Neural progenitor cell (in vitro differentiated cells): Measurements from ENCODE around the gene SLC35G4.

Source experiments
- CTCF ChIP-seq: fragments of 200-600 bp; sonication (generic); IDR thresholded peaks from 2 replicates; pipeline ENCODE4 v1.5.1; 2017; ENCODE audit warnings: antibody characterized with exemption, mild to moderate bottlenecking
- EZH2 ChIP-seq: fragments of 200-600 bp; sonication (generic); IDR thresholded peaks from 2 replicates; pipeline ENCODE4 v1.6.1; 2017; ENCODE audit warnings: antibody characterized with exemption, mild to moderate bottlenecking, moderate library complexity
- EZH2phosphoT487 ChIP-seq: fragments of 200-600 bp; sonication (generic); IDR thresholded peaks from 2 replicates; pipeline ENCODE4 v1.6.1; 2017; ENCODE audit warnings: antibody characterized with exemption

GRCh38 chr18:11586896-11587295 lies 22.5 kb upstream of the SLC35G4 start:
- TF ChIP-seq CTCF: no peak
- TF ChIP-seq EZH2: no peak
- no peak for TF ChIP-seq EZH2phosphoT487
